Activated CD4-positive, alpha-beta memory T cell treated with anti-CD3 and anti-CD28 coated beads, Interleukin-2, amount 10 ng/mL, durations not matched to agents 7 days and 5 days (primary cell): ENCODE data around the gene HEATR3. TPM values are rescaled to one million over a fixed set of nuclear protein-coding genes. Genes with fewer than 3 reads are reported as not detected.

Experiments used
- CTCF ChIA-PET: fragments of 350-600 bp; sonication (Branson Sonifier 250); formaldehyde crosslinking; loops from one replicate; lab custom pipeline; 2021; ENCODE audit warnings: antibody characterized with exemption, inconsistent platforms; lab: Charles Lee
- POLR2A ChIA-PET: fragments of 350-600 bp; sonication (Branson Sonifier 250); formaldehyde crosslinking; loops from one replicate; lab custom pipeline; 2021; ENCODE audit warnings: antibody characterized with exemption; lab: Charles Lee
- DNase-seq: peaks from one replicate; pipeline ENCODE4 v3.0.0-alpha.2; 2020
- H3K27ac Mint-ChIP-seq: one replicate; pipeline ENCODE4 v1.8.0; 2021; ENCODE audit warnings: mild to moderate bottlenecking, mixed read lengths
- H3K27me3 Mint-ChIP-seq: one replicate; pipeline ENCODE4 v1.8.0; 2021; ENCODE audit warnings: mixed read lengths
- H3K36me3 Mint-ChIP-seq: one replicate; pipeline ENCODE4 v1.8.0; 2021; ENCODE audit warnings: low read depth, mixed read lengths
- H3K4me1 Mint-ChIP-seq: one replicate; pipeline ENCODE4 v1.8.0; 2021; ENCODE audit warnings: mixed read lengths
- H3K4me3 Mint-ChIP-seq: one replicate; pipeline ENCODE4 v1.8.0; 2021; ENCODE audit warnings: mild to moderate bottlenecking, mixed read lengths
- H3K9me3 Mint-ChIP-seq: one replicate; pipeline ENCODE4 v1.8.0; 2021; ENCODE audit warnings: mixed read lengths
- total RNA-seq, 2 experiments: library from RNA; stranded (reverse); gene quantifications; one replicate each; pipeline ENCODE4 v1.2.3, GENCODE V29; 2021

HEATR3 gene
- total RNA-seq, 2 experiments from 2014 or later, result 20.7 to 21.3 TPM

DNA sequence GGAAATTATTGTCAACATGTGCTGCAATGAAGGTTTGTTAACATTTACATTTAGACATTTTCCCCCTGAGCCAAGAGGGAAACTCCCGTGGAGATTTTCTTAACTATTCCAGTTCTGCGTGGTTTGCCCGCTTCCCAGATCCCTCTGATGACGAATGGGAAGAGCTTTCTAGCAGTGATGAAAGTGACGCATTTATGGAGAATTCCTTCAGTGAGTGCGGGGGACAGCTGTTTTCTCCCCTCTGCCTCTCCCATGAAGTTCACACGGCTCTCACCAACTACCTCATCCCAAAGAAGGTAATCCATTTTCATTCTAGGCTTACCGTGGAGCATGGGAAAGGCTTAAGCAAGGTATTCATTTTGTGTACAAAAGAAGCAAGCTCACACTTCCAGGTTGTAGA, 18.2 kb downstream of the HEATR3 start:
- Mint-ChIP-seq H3K27me3 (no peaks in the 10 kb centered on the region), H3K27ac (no peak overlapping the region), H3K36me3 (peaks cover 58% of the 10 kb centered on the region), H3K4me1 (peaks cover 12% of the 10 kb centered on the region), H3K4me3 (no peak overlapping the region), H3K9me3 (no peaks in the 10 kb centered on the region)
- DNase-seq, result no peak
- ChIA-PET CTCF (interaction anchor here (1.3 to 1.6 kb wide), 2 partner anchors 16 to 59 kb away, joined by 3 to 6 read pairs; partner anchors contain the start of gene CNEP1R1), POLR2A (interaction anchor here (1.3 kb wide), 1 partner anchor 68 kb away, joined by 3 read pairs; no protein-coding TSS in a partner anchor)

DNA sequence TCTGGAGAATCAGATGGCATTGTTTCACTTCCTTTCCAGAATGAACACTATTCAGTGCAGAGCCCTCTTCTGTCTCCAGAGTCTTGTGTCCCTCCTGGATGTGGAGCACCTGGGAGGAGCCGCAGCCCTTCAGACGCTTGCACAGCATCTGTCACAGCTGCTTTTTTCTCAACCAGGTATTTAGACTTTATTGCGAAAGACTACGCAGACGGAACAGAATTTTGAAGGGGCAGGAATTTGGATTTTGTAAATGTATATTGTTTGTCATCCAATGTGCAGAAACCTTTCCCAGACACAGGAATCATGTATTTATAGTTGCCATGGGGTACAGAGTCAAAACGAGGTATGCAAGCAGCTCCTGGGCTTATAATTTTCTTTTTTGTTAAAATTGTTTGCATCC, 20.4 kb downstream of the HEATR3 start:
- Mint-ChIP-seq H3K27me3 (no peaks in the 10 kb centered on the region), H3K4me3 (no peak overlapping the region), H3K9me3 (no peaks in the 10 kb centered on the region), H3K4me1 (peaks cover 2% of the 10 kb centered on the region), H3K27ac (no peak overlapping the region), H3K36me3 (peaks cover 54% of the 10 kb centered on the region)
- POLR2A ChIA-PET, result no interaction called here
- CTCF ChIA-PET, result interaction anchor here (1.5 to 1.8 kb wide), 2 partner anchors 20 to 124 kb away, joined by 3 to 4 read pairs; partner anchors contain the start of gene HEATR3
- DNase-seq, result no peak

DNA sequence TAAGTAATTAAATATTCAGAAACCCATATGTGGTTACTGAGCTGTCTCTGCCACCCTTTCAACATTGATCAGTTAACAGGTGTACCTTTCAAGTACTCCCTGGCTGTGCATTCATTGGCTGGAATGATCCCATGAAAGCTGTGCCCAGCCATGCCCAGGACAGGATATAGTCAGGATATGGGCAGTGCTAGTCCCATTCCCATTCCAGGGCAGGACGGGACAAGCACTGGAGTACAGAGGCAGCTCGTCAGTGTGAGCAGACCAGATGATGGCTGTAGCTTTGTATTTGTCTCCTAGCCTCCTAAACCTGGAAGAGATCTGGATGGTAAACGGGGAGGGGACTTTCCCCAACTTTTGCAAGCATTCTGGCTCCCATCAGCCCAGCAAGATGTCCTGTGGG, 22.5 kb downstream of the HEATR3 start:
- Mint-ChIP-seq H3K27ac (no peak overlapping the region), H3K27me3 (no peaks in the 10 kb centered on the region), H3K4me3 (no peak overlapping the region), H3K36me3 (peaks cover 51% of the 10 kb centered on the region), H3K4me1 (peaks cover 2% of the 10 kb centered on the region), H3K9me3 (no peaks in the 10 kb centered on the region)
- ChIA-PET CTCF (interaction anchor here (0.9 kb wide), 1 partner anchor 21 kb away, joined by 4 read pairs; no protein-coding TSS in a partner anchor), POLR2A (no interaction called here)
- DNase-seq, result no peak

DNA sequence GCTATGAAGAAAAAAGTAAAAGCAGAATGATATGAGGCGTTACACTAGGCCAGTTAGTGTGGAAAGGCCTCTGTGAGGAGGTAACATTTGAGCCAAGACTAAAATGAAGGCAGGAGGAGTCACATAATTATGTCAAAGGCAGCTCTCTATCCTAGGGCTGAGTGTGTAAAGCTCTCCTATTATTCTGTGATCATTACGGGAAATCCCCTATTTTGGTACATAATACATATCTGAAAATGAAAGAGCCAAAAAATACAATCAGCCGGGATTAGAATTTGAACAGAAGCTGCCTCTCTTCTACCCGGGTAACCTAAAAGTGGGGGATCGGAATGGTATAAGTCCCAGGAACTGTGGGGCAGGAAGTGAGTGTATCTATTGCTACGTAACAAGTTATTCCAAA, 27.1 kb downstream of the HEATR3 start:
- H3K4me3 Mint-ChIP-seq, result no peak overlapping the region
- H3K27ac Mint-ChIP-seq, result no peak overlapping the region
- ChIA-PET POLR2A (no interaction called here), CTCF (interaction anchor here (0.9 kb wide), 1 partner anchor 572 kb away, joined by 3 read pairs; no protein-coding TSS in a partner anchor)
- H3K4me1 Mint-ChIP-seq, result peaks cover 13% of the 10 kb centered on the region
- no peaks in the 10 kb centered on the region for H3K9me3 Mint-ChIP-seq
- no peak for DNase-seq
- H3K27me3 Mint-ChIP-seq, result no peaks in the 10 kb centered on the region
- H3K36me3 Mint-ChIP-seq, result peaks cover 33% of the 10 kb centered on the region

DNA sequence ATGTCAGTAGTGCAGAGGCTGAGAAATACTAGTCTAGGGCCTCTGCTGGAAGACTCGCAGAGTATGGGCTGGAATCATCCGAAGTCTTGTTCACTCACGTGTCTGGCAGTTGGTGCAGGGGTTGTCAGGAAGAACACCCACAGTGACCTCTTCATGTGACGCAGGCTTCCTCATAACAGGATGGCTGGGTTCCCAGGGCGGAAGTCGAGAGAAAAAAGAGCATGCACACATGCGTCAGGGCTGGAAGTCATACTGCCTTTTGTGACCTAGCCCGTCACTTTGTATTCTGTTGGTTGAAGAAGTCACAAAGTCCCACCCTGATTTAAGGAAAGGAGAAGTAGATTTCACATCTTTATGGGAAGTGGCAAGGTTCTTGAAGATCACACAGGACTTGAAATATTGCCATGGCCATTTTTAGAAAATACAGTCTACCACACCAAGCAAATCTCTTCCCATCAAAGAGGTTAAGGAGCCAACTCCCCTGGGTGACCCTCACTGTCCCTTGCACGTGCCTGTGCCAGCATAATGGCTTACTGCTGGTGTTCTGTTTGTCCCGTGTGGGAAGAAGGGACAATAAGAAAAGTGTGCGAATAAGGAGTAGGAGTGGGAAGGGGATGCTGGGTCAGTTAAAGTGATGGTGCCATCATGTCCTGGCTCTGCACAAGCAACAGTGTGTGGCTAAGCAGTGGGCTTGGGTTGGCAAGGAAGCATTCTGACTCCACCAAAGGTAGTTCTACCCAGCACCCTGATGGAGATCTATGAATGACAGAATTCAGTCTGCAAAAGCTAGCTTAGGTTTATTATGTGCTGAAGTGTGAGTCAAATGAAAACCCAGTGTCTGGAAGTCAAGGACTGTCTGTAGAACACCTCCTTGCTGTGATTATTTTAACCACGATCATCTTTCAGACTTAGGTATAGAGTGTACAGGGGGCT, 28.1 kb downstream of the HEATR3 start:
- ChIA-PET POLR2A (no interaction called here), CTCF (no interaction called here)
- H3K27me3 Mint-ChIP-seq, result no peaks in the 10 kb centered on the region
- peaks cover 13% of the 10 kb centered on the region for H3K4me1 Mint-ChIP-seq
- peak overlapping the region; percentile 67 for H3K27ac Mint-ChIP-seq
- no peaks in the 10 kb centered on the region for H3K9me3 Mint-ChIP-seq
- DNase-seq, result peak; percentile 19
- H3K4me3 Mint-ChIP-seq, result no peak overlapping the region
- peaks cover 28% of the 10 kb centered on the region for H3K36me3 Mint-ChIP-seq

DNA sequence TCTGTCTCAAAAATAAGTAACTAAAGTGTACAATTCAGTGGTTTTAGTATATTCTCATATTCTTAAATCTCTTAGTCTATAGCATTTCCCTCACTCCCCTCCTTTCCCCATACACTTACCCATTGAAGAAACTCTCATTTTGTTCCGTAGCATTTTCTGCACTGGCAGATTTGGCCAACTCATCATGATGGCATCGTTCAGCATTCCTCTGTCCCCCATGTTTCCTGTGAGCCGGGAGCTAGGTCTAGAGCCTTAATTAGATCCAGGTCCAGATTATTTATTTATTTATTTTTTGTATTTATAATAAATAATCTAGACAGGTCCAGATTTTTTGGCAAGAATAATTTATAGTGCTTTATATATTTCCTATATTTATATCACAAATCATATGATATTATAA, 31.0 kb downstream of the HEATR3 start:
- peaks cover 19% of the 10 kb centered on the region for H3K4me1 Mint-ChIP-seq
- ChIA-PET POLR2A (no interaction called here), CTCF (interaction anchor here (1.1 to 1.6 kb wide), 2 partner anchors 72 to 114 kb away, joined by 4 read pairs; partner anchors contain the start of gene CNEP1R1)
- no peak overlapping the region for H3K27ac Mint-ChIP-seq
- H3K27me3 Mint-ChIP-seq, result no peaks in the 10 kb centered on the region
- DNase-seq, result no peak
- no peaks in the 10 kb centered on the region for H3K9me3 Mint-ChIP-seq
- peaks cover 34% of the 10 kb centered on the region for H3K36me3 Mint-ChIP-seq
- no peak overlapping the region for H3K4me3 Mint-ChIP-seq

DNA sequence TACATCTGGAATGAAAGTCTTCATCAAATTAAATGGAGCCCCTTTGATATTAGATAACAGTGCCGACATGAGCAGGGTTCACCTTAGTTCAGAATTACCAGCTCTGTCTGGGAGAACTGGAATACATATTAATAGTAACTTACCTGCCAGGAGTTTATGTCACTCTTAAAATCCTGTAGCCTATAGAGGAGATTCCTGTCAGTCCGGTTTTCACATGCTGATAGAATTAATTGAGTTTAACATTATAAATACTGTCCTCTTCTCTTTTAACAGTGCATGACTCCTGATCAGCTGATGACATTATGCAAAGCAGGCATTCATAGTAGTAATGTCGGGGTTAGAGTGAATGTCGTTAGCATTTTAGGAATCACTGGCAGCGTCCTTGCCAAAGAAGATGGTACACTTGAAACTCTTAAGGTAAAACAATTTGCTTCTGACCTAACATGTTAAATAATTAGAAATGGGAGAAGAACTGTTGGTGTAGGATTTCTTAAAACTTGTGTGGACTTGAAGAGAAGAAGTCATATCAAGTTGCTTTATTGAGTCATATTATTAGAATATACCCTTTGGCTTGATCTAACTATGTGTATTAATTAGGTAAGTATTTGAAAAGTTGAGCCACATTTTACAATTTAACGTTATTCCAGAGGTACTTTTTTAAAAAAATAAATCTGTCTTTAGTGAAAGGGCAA, 34.3 kb downstream of the HEATR3 start:
- Mint-ChIP-seq H3K27me3 (no peaks in the 10 kb centered on the region), H3K9me3 (no peaks in the 10 kb centered on the region), H3K36me3 (peaks cover 35% of the 10 kb centered on the region), H3K4me3 (no peak overlapping the region), H3K4me1 (peaks cover 12% of the 10 kb centered on the region), H3K27ac (no peak overlapping the region)
- no peak for DNase-seq
- ChIA-PET CTCF (no interaction called here), POLR2A (no interaction called here)

DNA sequence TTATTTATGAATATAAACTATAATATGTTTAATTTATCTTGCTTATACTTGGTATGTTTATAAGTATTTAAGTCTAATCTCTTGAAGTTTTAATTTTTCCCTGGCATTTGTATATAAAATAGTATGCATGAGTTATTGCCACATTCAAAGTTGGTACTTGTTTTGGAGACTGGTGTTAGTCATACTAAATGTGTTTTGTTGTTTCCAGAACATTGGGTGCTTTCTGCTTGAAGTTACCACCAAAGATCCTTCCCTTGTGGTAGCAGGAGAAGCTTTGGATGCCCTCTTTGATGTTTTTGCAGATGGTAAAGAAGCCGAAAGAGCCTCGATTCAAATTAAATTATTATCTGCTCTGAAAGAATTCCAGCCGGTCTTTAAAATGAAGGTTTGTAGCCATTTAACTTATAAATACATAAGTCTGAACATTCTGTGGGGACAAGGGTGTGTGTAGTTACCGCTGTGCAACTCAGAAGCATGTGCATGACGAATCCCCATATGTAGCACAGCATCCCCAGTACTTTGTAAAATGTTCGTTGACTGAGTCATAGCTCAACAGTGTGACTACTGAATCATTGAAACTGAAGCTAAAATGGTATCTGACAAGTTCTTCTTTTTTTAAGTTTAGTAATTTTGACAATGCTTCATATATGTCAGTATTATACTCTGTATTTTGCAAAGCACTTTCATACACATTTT, 36.4 kb downstream of the HEATR3 start:
- Mint-ChIP-seq H3K4me3 (no peak overlapping the region), H3K4me1 (peaks cover 12% of the 10 kb centered on the region), H3K27me3 (no peaks in the 10 kb centered on the region), H3K9me3 (no peaks in the 10 kb centered on the region), H3K36me3 (peaks cover 36% of the 10 kb centered on the region), H3K27ac (peak overlapping the region; percentile 37)
- CTCF ChIA-PET, result interaction anchor here (1.5 kb wide), 1 partner anchor 108 kb away, joined by 5 read pairs; no protein-coding TSS in a partner anchor
- POLR2A ChIA-PET, result no interaction called here
- DNase-seq, result no peak

DNA sequence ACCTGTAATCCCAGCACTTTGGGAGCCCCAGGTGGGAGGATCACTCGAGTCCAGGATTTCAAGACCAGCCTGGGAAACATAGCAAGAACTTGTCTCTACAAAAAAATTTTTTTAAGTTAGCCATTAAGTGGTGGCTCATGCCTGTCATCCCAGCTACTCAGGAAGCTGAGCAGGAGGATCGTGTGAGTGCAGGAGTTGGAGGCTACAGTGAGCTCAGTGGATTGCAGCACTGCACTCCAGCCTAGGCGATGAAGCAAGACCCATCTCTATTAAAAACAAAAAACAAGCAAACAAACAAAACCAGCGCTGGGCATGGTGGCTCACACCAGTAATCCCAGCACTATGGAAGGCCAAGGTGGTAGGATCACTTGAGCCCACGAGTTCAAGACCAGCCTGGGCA, 38.0 kb downstream of the HEATR3 start:
- ChIA-PET POLR2A (no interaction called here), CTCF (interaction anchor here (1.1 kb wide), 1 partner anchor 79 kb away, joined by 4 read pairs; the partner anchor contains the start of gene CNEP1R1)
- no peak for DNase-seq
- Mint-ChIP-seq H3K9me3 (no peaks in the 10 kb centered on the region), H3K27ac (no peak overlapping the region), H3K4me3 (no peak overlapping the region), H3K4me1 (peaks cover 12% of the 10 kb centered on the region), H3K36me3 (peaks cover 39% of the 10 kb centered on the region), H3K27me3 (no peaks in the 10 kb centered on the region)

DNA sequence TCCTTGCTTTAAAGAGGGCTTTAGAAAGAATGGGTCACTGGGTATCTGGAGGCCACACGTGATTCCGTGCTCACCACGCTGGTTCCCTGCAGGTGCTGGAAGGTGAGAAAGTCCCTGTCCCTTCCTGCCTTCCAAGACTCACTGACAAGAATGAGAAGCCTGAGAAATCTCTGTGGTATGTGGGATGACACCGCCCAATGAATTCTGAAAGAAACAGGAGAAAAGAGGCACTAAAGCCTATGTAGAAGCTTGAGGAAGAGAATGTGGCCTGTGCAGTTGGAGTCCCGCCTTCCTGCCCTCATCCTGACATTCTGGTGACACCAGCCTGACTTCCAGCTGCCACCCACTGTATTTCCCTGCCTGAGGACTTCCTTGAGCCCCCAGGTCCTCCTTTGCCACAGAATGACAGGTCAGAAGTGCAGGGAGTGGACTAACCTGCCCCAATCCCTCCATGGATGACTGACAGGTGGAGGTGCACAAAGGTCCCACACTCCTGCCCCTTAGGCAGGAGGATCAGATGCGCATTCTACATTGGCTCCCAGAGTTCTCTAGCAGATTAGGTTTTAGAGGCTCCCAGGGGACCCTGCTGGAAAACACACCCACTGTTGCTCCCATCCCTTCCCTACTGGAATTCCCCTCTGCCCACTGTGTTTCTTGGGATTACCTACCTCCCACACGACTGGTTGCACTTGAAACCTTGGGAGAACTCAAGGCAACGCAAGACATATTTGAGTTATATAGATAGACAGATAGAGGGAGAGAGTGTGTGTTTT, 48.8 kb downstream of the HEATR3 start:
- ChIA-PET CTCF (no interaction called here), POLR2A (no interaction called here)
- no peak overlapping the region for H3K4me3 Mint-ChIP-seq
- H3K4me1 Mint-ChIP-seq, result peaks cover 4% of the 10 kb centered on the region
- H3K36me3 Mint-ChIP-seq, result no peaks in the 10 kb centered on the region
- no peaks in the 10 kb centered on the region for H3K9me3 Mint-ChIP-seq
- no peak overlapping the region for H3K27ac Mint-ChIP-seq
- DNase-seq, result no peak
- H3K27me3 Mint-ChIP-seq, result no peaks in the 10 kb centered on the region

DNA sequence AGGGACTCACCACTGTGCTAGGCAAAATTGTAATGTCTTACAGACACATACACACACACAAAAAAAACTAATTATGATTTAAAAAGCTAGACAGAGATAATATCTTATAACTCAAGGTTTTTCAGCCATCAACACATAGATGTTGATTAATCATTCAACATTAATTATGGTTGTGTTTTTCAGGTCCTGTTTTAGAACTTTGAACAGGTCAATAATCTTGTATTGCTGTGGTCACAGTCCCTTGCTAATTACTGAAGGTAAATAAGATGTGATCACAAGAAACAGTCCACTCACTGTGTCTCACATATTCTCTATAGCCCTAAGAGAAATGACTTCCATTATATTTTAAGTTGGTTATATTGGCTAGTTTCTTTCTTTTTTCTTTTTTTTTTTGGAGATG, 54.9 kb downstream of the HEATR3 start:
- no peak for DNase-seq
- CTCF ChIA-PET, result interaction anchor here (0.5 to 2.5 kb wide), 7 partner anchors 12 to 686 kb away, joined by 3 to 13 read pairs (median 5); partner anchors contain the start of gene CNEP1R1
- Mint-ChIP-seq H3K27ac (no peak overlapping the region), H3K27me3 (no peaks in the 10 kb centered on the region), H3K9me3 (no peaks in the 10 kb centered on the region), H3K36me3 (no peaks in the 10 kb centered on the region), H3K4me3 (no peak overlapping the region), H3K4me1 (peaks cover 38% of the 10 kb centered on the region)
- POLR2A ChIA-PET, result interaction anchor here (1.2 to 3.2 kb wide), 5 partner anchors 13 to 625 kb away, joined by 3 to 9 read pairs (median 4); partner anchors contain the start of gene HEATR3

DNA sequence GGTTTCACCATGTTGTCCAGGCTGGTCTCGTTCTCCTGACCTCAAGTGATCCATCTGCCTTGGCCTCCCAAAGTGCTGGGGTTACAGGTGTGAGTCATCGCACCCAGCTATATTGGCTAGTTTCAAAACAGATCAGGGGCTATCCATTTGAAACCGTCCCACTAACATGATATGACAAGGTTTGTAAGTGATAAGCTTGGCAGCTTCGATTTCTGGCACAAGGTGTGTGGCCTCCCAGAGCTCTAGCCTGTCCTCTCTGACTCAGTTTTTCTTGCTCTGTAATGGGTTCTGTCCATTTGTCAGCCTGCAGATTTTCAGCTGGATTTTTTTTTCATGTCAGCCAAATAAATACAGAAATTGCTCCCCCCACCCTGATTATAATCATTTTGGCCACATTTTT, 55.5 kb downstream of the HEATR3 start:
- peak overlapping the region; percentile 62 for H3K27ac Mint-ChIP-seq
- H3K27me3 Mint-ChIP-seq, result no peaks in the 10 kb centered on the region
- no peaks in the 10 kb centered on the region for H3K36me3 Mint-ChIP-seq
- H3K4me3 Mint-ChIP-seq, result no peak overlapping the region
- DNase-seq, result peak; percentile 17
- CTCF ChIA-PET, result interaction anchor here (0.5 to 2.5 kb wide), 8 partner anchors 11 to 685 kb away, joined by 3 to 13 read pairs (median 4); partner anchors contain the start of gene CNEP1R1
- peaks cover 38% of the 10 kb centered on the region for H3K4me1 Mint-ChIP-seq
- H3K9me3 Mint-ChIP-seq, result no peaks in the 10 kb centered on the region
- POLR2A ChIA-PET, result interaction anchor here (0.9 to 3.2 kb wide), 5 partner anchors 15 to 56 kb away, joined by 3 to 9 read pairs (median 4); partner anchors contain the start of gene HEATR3
